GM19193 (cell line): ENCODE results near the gene SH2D6.
A peak's percentile ranks its signal among the peaks of the same experiment; 100 is the strongest.

Source experiments
- POLR2A ChIP-seq: IDR thresholded peaks from 4 replicates; pipeline ENCODE4 v1.6.1; 2011; ENCODE audit not compliant: insufficient read depth, insufficient read length; ENCODE audit errors: extremely low read depth

Gene SH2D6

DNA sequence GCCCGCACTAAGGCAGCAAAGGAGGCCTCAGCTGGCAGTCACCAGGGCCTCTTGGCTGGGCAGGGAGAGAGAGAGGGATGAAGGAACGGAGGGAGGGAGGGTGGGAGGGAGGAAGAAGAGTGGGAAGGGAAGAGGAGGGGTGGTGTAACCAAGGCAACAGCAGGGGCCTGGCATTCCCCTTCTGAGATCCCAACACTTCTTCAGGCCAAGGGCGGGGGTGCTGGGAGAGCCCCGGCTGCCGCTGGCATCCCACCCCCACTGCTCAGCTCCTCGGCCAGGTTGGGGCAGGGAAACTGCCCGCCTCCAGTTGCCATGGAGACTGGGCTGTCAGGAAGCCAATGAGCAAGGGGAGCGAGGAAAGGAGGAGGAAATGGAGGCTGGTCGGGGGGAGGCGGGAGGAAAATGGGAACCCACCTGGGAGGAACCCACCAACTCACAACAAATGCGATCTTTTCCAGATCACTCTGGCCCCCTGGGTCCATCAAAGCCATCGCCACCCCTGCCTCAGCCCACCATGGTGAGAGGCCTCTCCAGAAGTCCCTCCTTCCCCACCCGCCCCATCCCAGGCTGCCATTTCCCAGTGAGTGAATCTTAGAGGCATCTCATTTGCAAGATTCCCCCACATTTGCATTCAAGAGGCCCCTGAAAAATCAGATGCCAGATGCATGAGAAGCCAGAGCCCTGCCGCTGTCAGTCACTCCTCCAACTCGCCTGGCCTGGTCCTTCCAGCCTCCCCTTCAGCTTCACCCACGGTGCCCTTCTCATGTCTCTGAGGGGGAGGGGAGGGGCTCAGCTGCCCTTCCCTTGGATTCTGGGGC is 12.4 kb downstream of the SH2D6 start:
- no peak for TF ChIP-seq POLR2A

DNA sequence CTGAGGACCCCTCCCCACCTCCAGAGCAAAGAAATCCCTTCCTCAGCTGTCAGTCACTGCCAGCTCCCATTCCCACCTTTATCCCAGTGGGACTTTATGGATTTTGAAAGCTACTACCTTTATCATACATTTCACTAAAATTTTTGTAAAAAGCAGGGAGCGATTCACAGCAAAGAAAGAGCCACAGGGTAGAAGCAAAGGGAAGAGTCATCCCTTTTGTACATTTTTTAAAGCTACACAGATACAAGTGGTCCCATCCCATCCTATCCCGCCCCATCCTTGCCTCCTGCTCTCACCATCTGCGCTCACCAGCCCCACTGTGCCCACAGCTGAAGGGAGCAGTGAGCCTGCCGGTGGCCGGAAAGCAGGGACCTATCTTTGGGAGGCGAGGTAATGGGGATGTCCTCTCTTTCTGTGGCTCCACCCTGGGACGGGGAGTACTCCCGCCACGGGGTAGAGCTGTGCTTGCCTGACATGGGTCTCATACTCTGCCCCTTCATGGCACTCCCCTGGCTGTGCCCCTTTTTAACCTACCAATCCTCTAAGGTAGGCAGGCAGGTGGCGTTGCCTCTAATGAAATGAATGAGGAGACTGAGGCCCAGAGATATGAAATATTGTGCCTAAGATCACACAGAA is 13.2 kb downstream of the SH2D6 start:
- no peak for TF ChIP-seq POLR2A

DNA sequence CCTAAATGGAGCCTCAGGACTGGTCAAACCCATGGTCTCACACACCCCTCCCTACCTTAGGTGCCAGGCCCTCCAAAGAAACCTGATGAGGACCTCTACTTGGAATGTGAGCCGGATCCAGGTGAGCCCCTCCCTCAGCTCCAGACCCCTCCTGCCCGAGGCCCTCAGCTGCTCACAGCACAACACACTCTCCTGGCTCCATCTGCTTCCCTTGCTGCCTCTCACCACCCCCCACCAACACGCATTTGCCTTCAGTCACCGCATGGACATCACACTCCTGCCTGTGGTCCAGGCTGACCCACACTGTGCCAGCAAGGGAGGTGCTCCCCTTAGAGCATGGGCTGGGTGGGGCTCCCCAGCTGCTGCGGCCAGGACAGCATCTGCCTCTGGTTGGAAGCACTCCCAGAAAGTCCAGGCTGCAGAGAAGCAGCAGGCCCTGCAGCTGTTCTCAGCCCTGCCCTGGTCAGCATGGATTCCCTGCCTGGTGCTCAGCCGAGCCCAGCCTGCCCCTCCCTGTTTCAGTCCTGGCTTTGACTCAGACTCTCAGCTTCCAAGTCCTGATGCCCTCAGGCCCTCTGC is 15.1 kb downstream of the SH2D6 start:
- no peak for TF ChIP-seq POLR2A

DNA sequence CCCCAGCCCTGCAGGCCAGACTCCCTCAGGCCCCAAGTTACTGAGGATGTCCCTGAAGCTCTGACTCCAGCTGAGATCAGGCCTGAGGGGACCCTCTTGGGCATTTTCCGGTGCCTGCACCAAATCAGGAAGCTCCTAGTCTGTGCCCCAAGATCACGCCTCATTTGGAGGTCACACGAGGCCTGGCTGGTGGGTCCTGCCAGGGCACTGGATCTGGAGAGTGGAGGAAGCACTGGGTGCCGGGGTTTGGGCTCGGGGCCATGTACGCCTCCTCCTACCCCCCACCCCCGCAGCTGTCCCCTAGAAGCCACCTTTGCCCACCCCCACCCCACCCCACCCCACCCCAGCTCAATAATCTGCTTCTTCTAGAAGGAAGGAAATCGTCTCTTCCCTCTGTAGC is 16.2 kb downstream of the SH2D6 start:
- TF ChIP-seq POLR2A, result no peak

DNA sequence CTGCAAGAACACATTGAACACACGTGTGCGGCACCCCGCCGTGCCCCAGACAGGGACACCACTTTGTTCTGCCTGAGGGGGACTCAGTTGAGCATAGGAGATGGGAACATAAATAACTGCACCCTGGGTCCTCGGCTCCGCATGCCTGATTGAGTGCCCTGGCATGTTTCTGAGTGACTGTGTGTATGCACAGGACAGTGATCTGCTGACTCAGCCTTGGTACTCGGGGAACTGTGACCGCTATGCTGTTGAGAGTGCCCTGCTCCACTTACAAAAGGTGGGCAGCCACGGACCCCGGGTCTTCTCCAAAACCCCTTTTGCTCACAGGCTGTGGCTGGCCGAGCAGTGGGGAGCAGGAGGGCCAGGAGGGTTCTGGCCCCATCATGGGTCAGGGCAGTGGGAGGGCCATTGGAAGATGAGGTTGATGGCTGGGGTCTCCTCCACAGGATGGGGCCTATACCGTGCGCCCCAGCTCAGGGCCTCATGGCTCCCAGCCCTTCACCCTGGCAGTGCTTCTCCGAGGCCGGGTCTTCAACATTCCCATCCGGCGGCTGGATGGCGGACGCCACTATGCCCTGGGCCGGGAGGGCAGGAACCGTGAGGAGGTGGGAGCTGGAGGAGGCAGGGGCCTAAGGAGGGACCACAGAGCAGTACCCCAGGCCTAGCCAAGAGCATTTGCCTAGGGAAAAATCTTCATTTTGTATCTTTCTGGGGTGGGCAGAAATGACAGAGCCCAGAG is 16.9 kb downstream of the SH2D6 start:
- TF ChIP-seq POLR2A, result no peak

DNA sequence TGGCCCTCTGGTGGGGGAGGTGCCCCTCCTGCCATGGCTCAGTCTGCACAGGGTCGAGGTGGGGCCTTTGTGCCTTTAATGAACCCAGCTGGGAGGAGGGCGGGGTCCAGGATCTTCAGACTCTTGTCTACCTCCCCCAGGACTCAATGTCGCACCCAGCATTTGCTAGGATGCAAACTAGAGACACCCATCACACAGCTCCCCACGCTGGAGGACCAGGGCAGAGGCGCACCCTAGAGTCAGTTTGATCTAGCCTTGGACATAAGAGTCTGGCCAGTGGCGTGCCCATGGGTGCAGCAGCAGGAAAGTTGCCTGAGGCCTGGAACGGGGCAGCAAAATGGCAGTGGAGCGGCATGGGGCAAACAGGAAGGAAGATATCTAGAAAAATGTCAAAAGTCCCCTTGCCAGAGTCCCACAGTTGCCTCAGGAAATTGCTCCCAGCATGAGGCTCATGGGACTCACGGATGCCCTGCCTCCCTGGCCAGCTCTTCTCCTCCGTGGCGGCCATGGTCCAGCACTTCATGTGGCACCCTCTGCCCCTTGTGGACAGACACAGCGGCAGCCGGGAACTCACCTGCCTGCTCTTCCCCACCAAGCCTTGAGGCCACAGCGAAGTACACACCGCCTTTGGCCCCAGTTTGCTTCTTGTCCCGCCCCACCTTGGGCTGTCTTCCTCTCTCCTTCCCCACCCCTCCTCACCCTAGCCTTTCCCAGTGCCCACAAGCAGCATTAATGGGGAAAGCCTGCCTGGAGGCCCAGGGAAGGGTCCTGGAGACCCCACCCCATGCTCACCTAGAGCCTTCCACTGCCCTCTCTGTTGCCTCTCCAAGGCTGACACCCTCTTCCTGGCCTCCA is 17.7 kb downstream of the SH2D6 start:
- TF ChIP-seq POLR2A, result no peak

DNA sequence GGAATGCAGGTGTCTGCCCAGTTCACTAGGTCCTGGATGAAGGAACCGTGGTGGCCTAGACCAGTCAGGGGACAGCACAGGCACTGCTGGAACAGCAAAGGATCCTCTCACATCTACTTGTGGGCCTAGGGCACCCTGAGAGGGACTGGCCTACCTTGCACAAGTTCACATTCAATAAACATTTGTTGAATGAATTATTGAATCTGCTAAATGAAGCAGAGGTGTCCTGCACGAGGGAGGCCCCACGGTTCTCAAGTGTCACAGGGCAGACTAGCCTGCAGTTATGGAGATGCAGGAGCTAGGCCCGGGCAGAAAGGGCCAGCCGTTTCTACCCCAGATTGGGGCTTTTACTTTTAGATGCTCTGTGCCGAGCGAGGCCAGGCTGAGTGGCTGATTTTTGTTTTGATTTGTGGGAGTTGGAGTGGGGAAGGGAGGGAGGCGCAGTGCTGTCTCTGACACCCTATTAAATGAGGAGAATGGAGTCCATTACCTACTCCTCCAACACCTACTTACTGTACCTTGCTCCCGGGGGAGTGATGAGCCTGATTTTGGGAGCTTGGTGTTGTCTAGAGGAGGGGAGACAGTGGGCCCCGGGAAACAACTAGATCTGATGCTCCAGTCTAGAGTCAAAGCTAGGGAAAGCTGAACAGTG is 18.4 kb downstream of the SH2D6 start:
- TF ChIP-seq POLR2A, result no peak

DNA sequence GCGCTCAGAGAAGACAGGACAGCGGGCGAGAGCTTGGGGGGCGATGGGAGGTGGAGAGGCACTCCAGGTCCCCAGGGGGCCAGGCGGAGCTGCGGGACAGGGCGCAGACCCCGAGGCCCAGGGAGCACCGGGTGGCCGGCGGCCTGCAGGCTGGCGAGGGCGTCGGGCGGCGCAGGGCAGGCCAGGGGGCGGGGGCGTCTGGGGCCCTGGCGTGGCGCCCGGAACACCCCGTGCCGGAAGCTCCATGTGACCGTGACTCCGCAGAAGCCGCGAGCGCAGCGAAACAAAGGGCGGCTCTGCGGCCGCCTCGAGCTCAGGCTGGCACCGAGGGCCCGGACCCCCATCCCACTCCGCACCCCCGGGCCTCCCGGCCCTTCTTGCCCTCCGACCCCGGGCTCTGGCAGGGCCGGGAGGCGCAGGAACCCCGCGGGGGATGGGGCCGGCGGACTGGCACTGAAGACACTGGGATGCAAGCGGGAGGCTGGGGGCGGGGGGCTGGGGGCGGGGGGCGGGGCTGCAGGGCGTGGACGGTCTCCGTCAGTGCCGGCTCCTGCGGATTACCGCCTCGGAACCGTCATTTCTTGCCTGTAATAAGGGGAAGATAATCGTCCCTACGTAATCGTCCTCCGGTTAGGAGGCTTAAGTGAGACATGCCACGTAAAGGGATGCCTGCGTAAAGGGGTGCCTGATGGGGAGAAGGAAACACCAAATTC is 19.1 kb downstream of the SH2D6 start:
- peak; percentile 72 for TF ChIP-seq POLR2A

DNA sequence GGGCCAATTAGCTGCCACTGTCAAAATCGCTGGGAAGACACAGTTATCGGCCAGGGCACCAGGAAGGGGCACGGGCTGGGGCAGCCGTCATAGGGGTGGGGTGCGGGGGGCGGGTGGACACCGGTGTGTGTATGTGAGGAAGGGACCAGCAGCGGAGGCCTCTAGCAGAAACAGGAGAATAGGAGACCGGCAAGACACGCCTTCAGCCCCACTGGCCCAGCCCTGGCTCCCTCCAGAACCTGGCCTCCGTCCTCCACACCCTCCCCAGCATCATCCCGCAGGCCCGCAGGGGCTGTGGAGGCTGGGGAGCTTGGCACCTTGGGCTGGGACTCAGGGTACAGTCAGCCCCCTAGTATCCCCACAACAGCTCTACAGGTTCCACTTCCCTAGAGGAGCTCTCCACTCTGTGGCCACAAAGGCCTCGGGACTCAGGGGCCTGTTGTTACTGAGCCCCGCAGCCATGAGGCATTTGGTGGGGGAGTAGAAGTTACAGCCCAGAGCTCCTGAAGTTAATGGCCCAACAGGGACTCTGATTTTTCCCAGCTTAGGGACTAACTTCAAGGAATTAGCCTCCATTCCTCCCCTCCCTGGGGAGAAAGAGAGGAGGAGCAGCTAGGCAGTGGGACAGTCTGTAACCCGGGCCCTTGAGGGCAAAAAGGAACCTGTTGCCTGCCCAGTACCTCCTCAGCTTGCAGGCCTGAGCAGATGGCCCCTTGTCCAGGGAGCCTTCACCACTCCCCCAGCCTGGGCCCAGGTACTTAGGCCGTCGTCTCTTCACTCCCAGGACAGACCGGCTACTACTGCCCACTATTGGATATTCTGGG is 19.9 kb downstream of the SH2D6 start:
- no peak for TF ChIP-seq POLR2A

DNA sequence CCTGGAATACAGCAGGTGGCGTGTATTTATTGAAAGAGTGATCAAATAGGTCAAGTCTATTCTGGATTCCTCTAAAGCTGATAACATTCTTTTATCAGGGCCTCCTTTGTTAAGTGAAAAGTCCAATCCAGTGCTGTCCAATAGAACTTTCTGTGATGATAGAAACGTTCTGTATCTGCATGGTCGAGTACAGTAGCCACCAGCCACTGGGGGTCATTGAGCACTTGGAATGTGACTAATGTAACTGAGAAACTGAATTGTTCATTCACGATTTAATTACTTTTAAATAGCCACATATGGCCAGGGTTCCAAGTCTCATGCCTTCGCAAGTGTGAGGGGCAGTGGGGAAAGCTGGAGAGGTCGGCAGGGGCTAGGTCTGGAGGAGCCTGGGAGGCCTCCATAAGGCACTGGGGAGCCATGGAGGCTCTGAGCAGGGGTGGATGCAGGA is 20.5 kb downstream of the SH2D6 start:
- no peak for TF ChIP-seq POLR2A

DNA sequence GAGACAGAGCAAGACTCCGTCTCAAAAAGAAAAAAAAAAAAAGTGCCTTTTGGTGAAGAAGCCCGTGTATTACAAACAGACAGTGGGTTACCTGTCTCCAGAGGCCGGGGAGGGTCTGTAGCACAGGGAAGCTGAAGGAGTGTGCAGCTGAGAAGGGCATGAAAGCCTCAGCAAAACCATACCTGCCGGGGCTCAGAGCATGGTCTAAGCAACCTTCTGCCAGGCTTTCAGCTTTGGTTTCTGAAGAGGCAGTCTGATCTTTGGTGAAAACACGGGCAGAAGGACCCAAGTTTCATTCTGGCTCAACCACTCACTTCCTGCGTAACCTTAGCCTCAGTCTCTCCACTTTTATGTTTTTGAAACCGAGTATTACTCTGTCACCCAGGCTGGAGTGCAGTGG is 21.5 kb downstream of the SH2D6 start:
- TF ChIP-seq POLR2A, result no peak

DNA sequence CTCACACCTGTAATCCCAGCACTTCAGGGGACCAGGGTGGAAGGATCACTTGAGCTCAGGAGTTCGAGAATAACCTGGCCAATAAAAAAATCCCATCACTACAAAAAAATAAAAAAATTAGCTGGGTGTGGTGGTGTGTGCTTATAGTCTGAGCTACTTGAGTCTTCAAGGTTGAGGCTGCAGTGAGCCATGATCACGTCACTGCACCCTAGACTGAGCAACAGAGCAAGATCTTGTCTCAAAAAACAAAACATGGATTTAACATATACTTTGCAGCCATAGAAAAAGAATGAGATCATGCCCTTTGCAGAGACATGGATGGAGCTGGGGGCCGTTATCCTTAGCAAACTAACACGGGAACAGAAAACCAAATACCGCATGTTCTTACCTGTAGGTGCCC is 22.2 kb downstream of the SH2D6 start:
- no peak for TF ChIP-seq POLR2A
